KMS-11 (cell line): ENCODE measurements around the gene PILRA.

Source experiments
- H2AFZ ChIP-seq: fragments of 200-600 bp; sonication (generic); 2 replicates; pipeline ENCODE4 v1.6.1; 2016; ENCODE audit warnings: antibody characterized with exemption, mixed run types, low read depth
- H3K27ac ChIP-seq: fragments of 200-600 bp; sonication (generic); 2 replicates; pipeline ENCODE4 v1.6.1; 2016; ENCODE audit warnings: mild to moderate bottlenecking, mixed run types
- H3K27me3 ChIP-seq: fragments of 200-600 bp; sonication (generic); 2 replicates; pipeline ENCODE4 v1.6.1; 2017; ENCODE audit warnings: mild to moderate bottlenecking, low read depth, mixed run types, moderate library complexity; ENCODE audit not compliant: insufficient read depth
- H3K36me3 ChIP-seq: fragments of 200-600 bp; sonication (generic); 2 replicates; pipeline ENCODE4 v1.6.1; 2017; ENCODE audit warnings: mild to moderate bottlenecking, mixed run types; ENCODE audit not compliant: insufficient read depth
- H3K4me1 ChIP-seq: fragments of 200-600 bp; sonication (generic); 2 replicates; pipeline ENCODE4 v1.6.1; 2016; ENCODE audit warnings: mild to moderate bottlenecking, low read depth, mixed run types; ENCODE audit not compliant: poor library complexity, severe bottlenecking
- H3K4me2 ChIP-seq: fragments of 200-600 bp; sonication (generic); 2 replicates; pipeline ENCODE4 v1.7.0; 2016; ENCODE audit warnings: mild to moderate bottlenecking, mixed run types
- H3K4me3 ChIP-seq: fragments of 200-600 bp; sonication (generic); IDR thresholded peaks from 2 replicates; pipeline ENCODE4 v1.6.1; 2017; ENCODE audit warnings: low read depth, low read length, mixed read lengths; ENCODE audit not compliant: insufficient read depth
- H3K79me2 ChIP-seq: fragments of 200-600 bp; sonication (generic); 2 replicates; pipeline ENCODE4 v1.6.1; 2016; ENCODE audit warnings: low read depth, mixed run types; ENCODE audit not compliant: insufficient read depth
- H3K9ac ChIP-seq: fragments of 200-600 bp; sonication (generic); 2 replicates; pipeline ENCODE4 v1.6.1; 2016; ENCODE audit warnings: mild to moderate bottlenecking, mixed run types
- H4K20me1 ChIP-seq: fragments of 200-600 bp; sonication (generic); 2 replicates; pipeline ENCODE4 v1.6.1; 2016; ENCODE audit warnings: mild to moderate bottlenecking, mixed run types; ENCODE audit not compliant: insufficient read depth
- TF ChIP-seq, protein P1 (sequence below): fragments of 200-600 bp; sonication (generic); conservative IDR thresholded peaks from 2 replicates; pipeline ENCODE4 v1.6.1; 2017; ENCODE audit warnings: low read depth, mild to moderate bottlenecking, antibody characterized with exemption, low read length, moderate library complexity, mixed read lengths

The PILRA gene

DNA sequence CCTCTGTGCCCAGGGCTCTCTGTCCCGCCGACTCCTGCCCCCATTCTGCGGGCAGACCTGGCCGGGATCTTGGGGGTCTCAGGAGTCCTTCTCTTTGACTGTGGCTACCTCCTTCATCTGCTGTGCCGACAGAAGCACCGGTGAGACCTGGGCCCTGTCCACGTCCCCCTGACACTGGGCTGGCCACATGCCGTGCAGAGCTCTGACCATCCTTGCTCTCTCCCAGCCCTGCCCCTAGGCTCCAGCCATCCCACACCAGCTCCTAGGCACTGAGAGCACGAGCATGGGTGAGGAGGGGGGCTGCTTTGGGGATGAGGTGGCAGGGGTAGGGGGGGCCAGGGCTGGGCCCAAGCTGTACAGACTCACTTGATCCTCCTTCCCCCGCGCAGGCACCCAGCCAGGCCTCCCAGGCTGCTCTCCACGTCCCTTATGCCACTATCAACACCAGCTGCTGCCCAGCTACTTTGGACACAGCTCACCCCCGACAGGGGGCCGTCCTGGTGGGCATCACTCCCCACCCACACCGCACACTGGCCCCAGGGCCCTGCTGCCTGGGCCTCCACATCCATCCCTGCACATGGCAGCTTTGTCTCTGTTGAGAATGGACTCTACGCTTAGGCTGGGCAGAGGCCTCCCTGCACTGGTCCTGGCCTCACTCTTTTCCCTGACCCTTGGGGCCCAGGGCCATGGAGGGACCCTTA lies 20.2 kb upstream of the PILRA start:
- no peak overlapping the region for H3K4me2 ChIP-seq
- H3K4me3 ChIP-seq, result no peak overlapping the region
- no peaks in the 10 kb centered on the region for H4K20me1 ChIP-seq
- H2AFZ ChIP-seq, result no peak overlapping the region
- no peak overlapping the region for H3K9ac ChIP-seq
- TF ChIP-seq, protein P1, sequence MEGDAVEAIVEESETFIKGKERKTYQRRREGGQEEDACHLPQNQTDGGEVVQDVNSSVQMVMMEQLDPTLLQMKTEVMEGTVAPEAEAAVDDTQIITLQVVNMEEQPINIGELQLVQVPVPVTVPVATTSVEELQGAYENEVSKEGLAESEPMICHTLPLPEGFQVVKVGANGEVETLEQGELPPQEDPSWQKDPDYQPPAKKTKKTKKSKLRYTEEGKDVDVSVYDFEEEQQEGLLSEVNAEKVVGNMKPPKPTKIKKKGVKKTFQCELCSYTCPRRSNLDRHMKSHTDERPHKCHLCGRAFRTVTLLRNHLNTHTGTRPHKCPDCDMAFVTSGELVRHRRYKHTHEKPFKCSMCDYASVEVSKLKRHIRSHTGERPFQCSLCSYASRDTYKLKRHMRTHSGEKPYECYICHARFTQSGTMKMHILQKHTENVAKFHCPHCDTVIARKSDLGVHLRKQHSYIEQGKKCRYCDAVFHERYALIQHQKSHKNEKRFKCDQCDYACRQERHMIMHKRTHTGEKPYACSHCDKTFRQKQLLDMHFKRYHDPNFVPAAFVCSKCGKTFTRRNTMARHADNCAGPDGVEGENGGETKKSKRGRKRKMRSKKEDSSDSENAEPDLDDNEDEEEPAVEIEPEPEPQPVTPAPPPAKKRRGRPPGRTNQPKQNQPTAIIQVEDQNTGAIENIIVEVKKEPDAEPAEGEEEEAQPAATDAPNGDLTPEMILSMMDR, result no peak
- H3K27ac ChIP-seq, result no peak overlapping the region
- H3K27me3 ChIP-seq, result no peaks in the 10 kb centered on the region
- H3K4me1 ChIP-seq, result no peaks in the 10 kb centered on the region
- no peaks in the 10 kb centered on the region; the same call in 1 of the 2 replicates for H3K36me3 ChIP-seq
- H3K79me2 ChIP-seq, result no peaks in the 10 kb centered on the region

GRCh38 chr7:100353685-100354330 lies 19.5 kb upstream of the PILRA start:
- Histone ChIP-seq H3K4me2 (no peak overlapping the region), H2AFZ (no peak overlapping the region), H3K36me3 (no peaks in the 10 kb centered on the region; the same call in 1 of the 2 replicates), H3K27me3 (no peaks in the 10 kb centered on the region), H3K9ac (no peak overlapping the region), H4K20me1 (no peaks in the 10 kb centered on the region), H3K79me2 (no peaks in the 10 kb centered on the region), H3K4me1 (no peaks in the 10 kb centered on the region), H3K27ac (no peak overlapping the region), H3K4me3 (no peak overlapping the region)
- TF ChIP-seq, protein P1, result no peak

DNA sequence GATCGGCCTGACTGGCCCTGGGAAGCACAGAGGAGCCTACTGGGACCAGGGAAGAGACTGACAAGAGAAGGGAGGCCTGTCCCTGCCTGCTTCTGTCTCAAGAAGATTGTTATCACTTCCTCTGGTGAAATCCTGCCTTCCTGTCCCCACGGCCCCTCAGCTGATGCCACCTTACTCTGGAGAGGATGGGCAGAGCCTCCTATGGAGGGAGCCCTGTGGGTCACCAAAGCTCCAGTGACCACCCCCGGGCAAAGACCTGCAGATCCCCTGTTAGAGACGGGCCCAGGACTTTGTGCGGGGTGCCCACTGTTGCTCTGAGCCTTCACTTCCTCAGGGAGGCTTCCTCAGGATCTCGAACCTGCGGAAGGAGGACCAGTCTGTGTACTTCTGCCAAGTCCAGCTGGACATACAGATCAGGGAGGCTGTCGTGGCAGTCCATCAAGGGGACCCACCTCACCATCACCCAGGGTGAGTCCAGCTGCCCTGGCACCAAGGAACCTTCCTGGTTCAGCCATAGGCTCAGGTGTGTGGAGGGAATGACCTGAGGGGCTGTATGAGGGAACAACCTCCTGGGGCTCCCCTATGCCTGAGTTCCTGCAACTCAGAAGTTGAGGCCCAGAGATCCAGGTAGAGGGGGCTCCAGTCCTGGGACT lies 16.7 kb upstream of the PILRA start:
- H3K36me3 ChIP-seq, result no peaks in the 10 kb centered on the region; the same call in 1 of the 2 replicates
- H3K9ac ChIP-seq, result no peak overlapping the region
- H3K4me1 ChIP-seq, result no peaks in the 10 kb centered on the region
- H2AFZ ChIP-seq, result no peak overlapping the region
- no peaks in the 10 kb centered on the region for H3K27me3 ChIP-seq
- no peak overlapping the region for H3K4me2 ChIP-seq
- no peaks in the 10 kb centered on the region for H3K79me2 ChIP-seq
- TF ChIP-seq, protein P1, result no peak
- no peak overlapping the region for H3K4me3 ChIP-seq
- H4K20me1 ChIP-seq, result no peaks in the 10 kb centered on the region
- H3K27ac ChIP-seq, result no peak overlapping the region

DNA sequence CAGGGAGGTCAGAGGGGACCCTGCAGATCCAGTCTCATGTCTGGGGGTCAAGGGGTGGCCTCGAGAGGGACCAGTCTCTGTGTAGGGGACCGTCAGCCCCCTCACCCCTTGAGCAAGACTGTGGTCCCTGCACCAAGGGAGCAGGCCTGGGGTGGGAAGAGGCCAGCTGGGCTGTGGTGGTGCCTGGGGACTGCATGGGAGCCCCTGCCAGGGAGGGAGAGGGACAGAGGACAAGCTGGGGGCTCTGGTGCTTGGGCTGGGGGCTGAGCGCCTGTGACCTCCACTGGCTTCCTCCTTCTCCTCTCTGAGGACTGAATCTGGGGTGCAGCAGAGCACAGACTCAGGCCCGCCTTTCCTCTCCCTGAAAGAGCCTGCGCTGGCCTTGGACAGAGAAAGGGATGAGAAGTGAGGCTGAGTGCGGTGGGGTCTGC lies 16.1 kb upstream of the PILRA start:
- Histone ChIP-seq H2AFZ (no peak overlapping the region), H4K20me1 (no peaks in the 10 kb centered on the region), H3K27me3 (no peaks in the 10 kb centered on the region), H3K79me2 (no peaks in the 10 kb centered on the region), H3K9ac (no peak overlapping the region), H3K4me1 (no peaks in the 10 kb centered on the region), H3K36me3 (no peaks in the 10 kb centered on the region; the same call in 1 of the 2 replicates), H3K4me3 (no peak overlapping the region), H3K4me2 (no peak overlapping the region), H3K27ac (no peak overlapping the region; the same call in 1 of the 2 replicates)
- TF ChIP-seq, protein P1, result no peak
